Smooth muscle cell of the brain vasculature (primary cell): Measurements from ENCODE around the gene TPRG1L.

ENCODE experiments used
- DNase-seq: peaks from one replicate; pipeline ENCODE4 v3.0.0-alpha.2; 2012; ENCODE audit warnings: low read depth, low spot score

Gene TPRG1L

GRCh38 chr1:3628445-3628844 lies 3.6 kb downstream of the TPRG1L start:
- DNase-seq = no peak

- DNase-seq = no peak
Measured at GRCh38 chr1:3629561-3630160, 4.8 kb downstream of the TPRG1L start.

GRCh38 chr1:3630161-3630611 lies 5.4 kb downstream of the TPRG1L start:
- no peak for DNase-seq

- DNase-seq = no peak
Measured at GRCh38 chr1:3630914-3631313, 6.1 kb downstream of the TPRG1L start.

GRCh38 chr1:3631320-3632260 lies 6.8 kb downstream of the TPRG1L start:
- DNase-seq = no peak

GRCh38 chr1:3632298-3632697 lies 7.5 kb downstream of the TPRG1L start:
- no peak for DNase-seq

GRCh38 chr1:3632716-3633343 lies 8.0 kb downstream of the TPRG1L start:
- DNase-seq = no peak

- DNase-seq = no peak
Measured at GRCh38 chr1:3633344-3634058, 8.7 kb downstream of the TPRG1L start.

GRCh38 chr1:3634059-3634800 lies 9.4 kb downstream of the TPRG1L start:
- no peak for DNase-seq

- DNase-seq = no peak
Measured at GRCh38 chr1:3636080-3636479, 11.3 kb downstream of the TPRG1L start.

GRCh38 chr1:3636531-3636930 lies 11.7 kb downstream of the TPRG1L start:
- DNase-seq = no peak

- DNase-seq = no peak
Measured at GRCh38 chr1:3638027-3638426, 13.2 kb downstream of the TPRG1L start.

GRCh38 chr1:3638676-3639075 lies 13.9 kb downstream of the TPRG1L start:
- DNase-seq = no peak

GRCh38 chr1:3639397-3639911 lies 14.6 kb downstream of the TPRG1L start:
- DNase-seq = no peak

GRCh38 chr1:3640121-3640837 lies 15.5 kb downstream of the TPRG1L start:
- no peak for DNase-seq

- DNase-seq = no peak
Measured at GRCh38 chr1:3641046-3641760, 16.4 kb downstream of the TPRG1L start.

- no peak for DNase-seq
Measured at GRCh38 chr1:3641816-3642215, 17.0 kb downstream of the TPRG1L start.

- DNase-seq = no peak
Measured at GRCh38 chr1:3642919-3643675, 18.3 kb downstream of the TPRG1L start.

GRCh38 chr1:3644273-3644672 lies 19.5 kb downstream of the TPRG1L start:
- DNase-seq = no peak
